Measurements from ENCODE around the gene KDELR3.
A peak's percentile ranks its signal among the peaks of the same experiment; 100 is the strongest.

Gene KDELR3

DNA sequence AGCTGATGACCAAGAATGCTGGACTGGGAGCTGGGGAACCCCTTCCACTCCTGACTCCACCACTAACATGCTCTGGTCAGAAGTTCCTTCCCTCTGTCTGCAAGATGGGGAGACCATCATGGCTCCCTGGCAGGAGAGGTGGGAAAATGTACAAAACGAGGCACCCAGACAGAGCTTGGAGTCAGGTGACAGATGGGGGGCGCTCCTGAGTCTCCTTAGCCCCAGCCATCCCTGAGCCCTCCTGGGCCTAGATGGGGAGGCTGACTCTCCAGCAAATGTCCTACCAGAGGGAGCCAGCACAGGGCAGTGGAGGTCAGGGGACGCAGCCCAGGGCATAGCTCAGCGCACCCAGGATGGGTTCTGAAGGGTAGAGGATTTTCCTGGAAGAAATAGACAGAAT is 32.9 kb upstream of the KDELR3 start:
- no peak for TF ChIP-seq TAF1 (IDR thresholded peaks at IDR 0.05; ENCODE audit: low read depth)
- no peak for TF ChIP-seq FOXM1 (IDR thresholded peaks at IDR 0.05; ENCODE audit: borderline replicate concordance, low read depth)
- TF ChIP-seq EGR1 (IDR thresholded peaks at IDR 0.05): no peak
- TF ChIP-seq YY1 (IDR thresholded peaks at IDR 0.05; ENCODE audit: low read depth): no peak
- TF ChIP-seq CEBPB (IDR thresholded peaks at IDR 0.05): no peak
- TF ChIP-seq EP300 (IDR thresholded peaks at IDR 0.05; ENCODE audit: borderline replicate concordance): no peak
- TF ChIP-seq RAD21 (IDR thresholded peaks at IDR 0.05; ENCODE audit: low read depth): no peak

DNA sequence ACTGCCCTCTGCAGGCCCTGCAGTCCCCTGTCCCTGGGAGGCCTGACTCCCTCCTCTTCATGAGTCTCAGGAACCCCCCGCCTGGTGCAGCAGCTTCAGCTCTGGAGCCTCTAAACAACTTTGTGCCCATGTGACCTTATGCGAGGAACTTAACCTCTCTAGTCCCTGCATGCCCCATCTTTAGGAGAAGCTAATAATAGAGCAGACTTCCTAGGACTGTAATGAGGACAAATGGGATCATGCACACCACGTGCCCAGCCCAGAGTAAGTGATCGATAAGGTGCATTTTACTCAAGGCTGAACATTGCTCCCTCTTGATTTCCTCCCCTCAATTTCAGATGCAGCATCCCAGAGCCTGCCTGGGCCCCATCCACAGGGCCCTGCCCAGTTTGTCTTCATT is 31.9 kb upstream of the KDELR3 start:
- no peak for TF ChIP-seq CREB1 (IDR thresholded peaks at IDR 0.05; ENCODE audit: low read depth)
- no peak for TF ChIP-seq NFIC (IDR thresholded peaks at IDR 0.05)
- TF ChIP-seq, protein P1, sequence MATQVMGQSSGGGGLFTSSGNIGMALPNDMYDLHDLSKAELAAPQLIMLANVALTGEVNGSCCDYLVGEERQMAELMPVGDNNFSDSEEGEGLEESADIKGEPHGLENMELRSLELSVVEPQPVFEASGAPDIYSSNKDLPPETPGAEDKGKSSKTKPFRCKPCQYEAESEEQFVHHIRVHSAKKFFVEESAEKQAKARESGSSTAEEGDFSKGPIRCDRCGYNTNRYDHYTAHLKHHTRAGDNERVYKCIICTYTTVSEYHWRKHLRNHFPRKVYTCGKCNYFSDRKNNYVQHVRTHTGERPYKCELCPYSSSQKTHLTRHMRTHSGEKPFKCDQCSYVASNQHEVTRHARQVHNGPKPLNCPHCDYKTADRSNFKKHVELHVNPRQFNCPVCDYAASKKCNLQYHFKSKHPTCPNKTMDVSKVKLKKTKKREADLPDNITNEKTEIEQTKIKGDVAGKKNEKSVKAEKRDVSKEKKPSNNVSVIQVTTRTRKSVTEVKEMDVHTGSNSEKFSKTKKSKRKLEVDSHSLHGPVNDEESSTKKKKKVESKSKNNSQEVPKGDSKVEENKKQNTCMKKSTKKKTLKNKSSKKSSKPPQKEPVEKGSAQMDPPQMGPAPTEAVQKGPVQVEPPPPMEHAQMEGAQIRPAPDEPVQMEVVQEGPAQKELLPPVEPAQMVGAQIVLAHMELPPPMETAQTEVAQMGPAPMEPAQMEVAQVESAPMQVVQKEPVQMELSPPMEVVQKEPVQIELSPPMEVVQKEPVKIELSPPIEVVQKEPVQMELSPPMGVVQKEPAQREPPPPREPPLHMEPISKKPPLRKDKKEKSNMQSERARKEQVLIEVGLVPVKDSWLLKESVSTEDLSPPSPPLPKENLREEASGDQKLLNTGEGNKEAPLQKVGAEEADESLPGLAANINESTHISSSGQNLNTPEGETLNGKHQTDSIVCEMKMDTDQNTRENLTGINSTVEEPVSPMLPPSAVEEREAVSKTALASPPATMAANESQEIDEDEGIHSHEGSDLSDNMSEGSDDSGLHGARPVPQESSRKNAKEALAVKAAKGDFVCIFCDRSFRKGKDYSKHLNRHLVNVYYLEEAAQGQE (IDR thresholded peaks at IDR 0.05; ENCODE audit: low read depth): no peak
- TF ChIP-seq CEBPB (IDR thresholded peaks at IDR 0.05): no peak
- no peak for TF ChIP-seq YY1 (IDR thresholded peaks at IDR 0.05; ENCODE audit: low read depth)
- no peak for TF ChIP-seq EGR1 (IDR thresholded peaks at IDR 0.05)
- no peak for TF ChIP-seq FOXM1 (IDR thresholded peaks at IDR 0.05; ENCODE audit: borderline replicate concordance, low read depth)
- TF ChIP-seq EP300 (IDR thresholded peaks at IDR 0.05; ENCODE audit: borderline replicate concordance): no peak
- no peak for TF ChIP-seq ZBTB7A (IDR thresholded peaks at IDR 0.05; ENCODE audit: low read depth)
- no peak for TF ChIP-seq RAD21 (IDR thresholded peaks at IDR 0.05; ENCODE audit: low read depth)

DNA sequence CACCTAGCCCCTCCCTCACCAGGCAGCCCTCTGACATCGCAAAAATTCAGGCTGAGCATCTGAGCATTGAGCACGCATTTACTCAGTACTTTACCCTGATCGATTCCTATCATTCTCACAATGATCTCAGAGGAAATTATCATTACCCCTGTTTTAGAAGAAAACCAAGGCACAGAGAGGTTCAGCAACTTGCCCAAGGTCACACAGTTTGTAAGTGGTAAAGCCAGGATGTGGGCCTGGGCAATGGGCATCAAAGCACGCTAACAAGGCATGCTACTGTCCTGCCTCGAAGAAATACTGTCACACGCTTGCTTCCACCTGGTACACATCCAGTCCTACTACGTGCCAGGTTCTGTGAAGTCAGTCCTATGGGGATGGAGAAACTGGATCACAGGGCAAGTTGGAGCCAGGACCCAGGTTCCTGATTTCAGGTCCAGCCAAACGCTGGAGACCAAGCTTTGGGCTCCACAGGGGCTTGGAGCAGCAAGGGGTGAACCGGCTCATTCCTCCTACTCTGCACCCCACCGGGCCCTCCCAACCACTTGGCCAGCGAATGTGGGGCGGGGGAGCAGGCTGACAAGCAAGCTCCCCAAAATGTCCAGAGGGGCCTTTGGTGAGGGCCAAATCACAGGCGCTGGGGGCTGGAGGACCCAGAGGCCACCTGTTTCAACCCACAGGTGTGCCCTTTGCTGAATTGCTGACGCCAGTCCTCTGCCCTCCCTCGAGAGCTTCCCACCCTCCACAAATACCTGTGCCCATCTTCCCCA is 31.1 kb upstream of the KDELR3 start:
- TF ChIP-seq RAD21 (IDR thresholded peaks at IDR 0.05; ENCODE audit: low read depth) (no peak), YY1 (IDR thresholded peaks at IDR 0.05; ENCODE audit: low read depth) (no peak), EP300 (IDR thresholded peaks at IDR 0.05; ENCODE audit: borderline replicate concordance) (no peak), EGR1 (IDR thresholded peaks at IDR 0.05) (no peak)
- TF ChIP-seq, protein P1 (IDR thresholded peaks at IDR 0.05; ENCODE audit: low read depth): no peak

- TF ChIP-seq TEAD4 (IDR thresholded peaks at IDR 0.05) (no peak), TAF1 (IDR thresholded peaks at IDR 0.05; ENCODE audit: low read depth) (no peak), EGR1 (IDR thresholded peaks at IDR 0.05) (no peak), YY1 (IDR thresholded peaks at IDR 0.05; ENCODE audit: low read depth) (no peak), FOXM1 (IDR thresholded peaks at IDR 0.05; ENCODE audit: borderline replicate concordance, low read depth) (no peak), CREB1 (IDR thresholded peaks at IDR 0.05; ENCODE audit: low read depth) (no peak)
Measured at GRCh38 chr22:38437416-38437815, 30.5 kb upstream of the KDELR3 start.

GRCh38 chr22:38440747-38441350 is 27.0 kb upstream of the KDELR3 start:
- TF ChIP-seq RAD21 (IDR thresholded peaks at IDR 0.05; ENCODE audit: low read depth): peak; percentile 6; the same call in 1 of the 2 replicates
- no peak for TF ChIP-seq YY1 (IDR thresholded peaks at IDR 0.05; ENCODE audit: low read depth)

DNA sequence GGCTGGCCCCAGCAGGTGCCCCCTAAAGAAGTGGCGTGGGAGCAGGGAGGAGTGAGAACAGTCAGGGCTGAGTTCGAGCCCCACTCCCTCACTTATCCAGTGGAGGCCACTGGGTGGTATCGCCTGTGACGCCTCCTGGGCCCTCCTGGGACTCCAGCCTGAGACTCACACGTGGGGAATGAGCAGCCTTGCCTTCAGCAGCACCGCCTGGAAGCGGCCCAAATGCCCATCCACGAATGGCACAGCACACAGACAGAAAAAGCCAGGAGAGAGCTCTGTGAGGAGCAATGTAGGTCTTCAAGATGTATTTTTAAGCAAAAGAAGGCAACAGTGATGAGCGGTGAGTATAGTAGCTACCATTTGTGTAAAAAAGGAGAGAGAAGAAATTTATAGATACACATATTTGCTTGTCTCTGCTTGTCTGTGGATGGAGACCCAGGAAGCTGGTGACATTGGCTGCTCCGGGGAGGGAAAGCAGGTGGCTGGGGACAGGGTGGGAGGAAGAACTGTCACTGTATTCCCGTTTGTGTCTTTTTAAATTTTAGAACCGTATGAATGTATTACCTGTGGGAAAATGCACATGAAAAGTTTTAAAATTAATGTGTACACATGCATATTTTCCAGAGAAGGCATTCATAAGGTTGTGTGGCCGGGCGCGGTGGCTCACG is 26.1 kb upstream of the KDELR3 start:
- TF ChIP-seq YY1 (IDR thresholded peaks at IDR 0.05; ENCODE audit: low read depth) (no peak), ZBTB7A (IDR thresholded peaks at IDR 0.05; ENCODE audit: low read depth) (no peak), FOXM1 (IDR thresholded peaks at IDR 0.05; ENCODE audit: borderline replicate concordance, low read depth) (no peak), EP300 (IDR thresholded peaks at IDR 0.05; ENCODE audit: borderline replicate concordance) (no peak), NFIC (IDR thresholded peaks at IDR 0.05) (no peak), EGR1 (IDR thresholded peaks at IDR 0.05) (no peak), TAF1 (IDR thresholded peaks at IDR 0.05; ENCODE audit: low read depth) (no peak), TCF12 (IDR thresholded peaks at IDR 0.05; ENCODE audit: low read depth) (no peak), CEBPB (IDR thresholded peaks at IDR 0.05) (no peak), MAX (IDR thresholded peaks at IDR 0.05) (no peak), CREB1 (IDR thresholded peaks at IDR 0.05; ENCODE audit: low read depth) (no peak), TEAD4 (IDR thresholded peaks at IDR 0.05) (no peak), RAD21 (IDR thresholded peaks at IDR 0.05; ENCODE audit: low read depth) (no peak)
- TF ChIP-seq, protein P1 (IDR thresholded peaks at IDR 0.05; ENCODE audit: low read depth): no peak
- TF ChIP-seq, protein P2, sequence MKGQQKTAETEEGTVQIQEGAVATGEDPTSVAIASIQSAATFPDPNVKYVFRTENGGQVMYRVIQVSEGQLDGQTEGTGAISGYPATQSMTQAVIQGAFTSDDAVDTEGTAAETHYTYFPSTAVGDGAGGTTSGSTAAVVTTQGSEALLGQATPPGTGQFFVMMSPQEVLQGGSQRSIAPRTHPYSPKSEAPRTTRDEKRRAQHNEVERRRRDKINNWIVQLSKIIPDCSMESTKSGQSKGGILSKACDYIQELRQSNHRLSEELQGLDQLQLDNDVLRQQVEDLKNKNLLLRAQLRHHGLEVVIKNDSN (IDR thresholded peaks at IDR 0.05): no peak

All from Ishikawa (cell line).